Endothelial cell of umbilical vein (primary cell): Measurements from ENCODE around the gene PDLIM5. TPM values are rescaled to one million over a fixed set of nuclear protein-coding genes. Genes with fewer than 3 reads are reported as not detected.

Experiments used
- BruUV-seq: library from RNA; stranded (reverse); fragments of 400-500 nt; replicated peaks from 2 replicates; lab custom pipeline; 2021; lab: Mats Ljungman, UMichigan
- CTCF ChIA-PET: fragments of 300-600, 350-600 bp; sonication (Branson Sonifier 250); formaldehyde crosslinking; loops from one replicate; lab custom pipeline; 2021; ENCODE audit warnings: antibody characterized with exemption, inconsistent platforms; lab: Charles Lee
- POLR2A ChIA-PET: fragments of 300-600, 350-600 bp; sonication (Branson Sonifier 250); formaldehyde crosslinking; loops from one replicate; lab custom pipeline; 2021; ENCODE audit warnings: antibody characterized with exemption, inconsistent platforms; lab: Charles Lee
- DNase-seq: peaks from one replicate; pipeline ENCODE4 v3.0.0-alpha.2; 2011; ENCODE audit warnings: low read depth, low spot score
- FAIRE-seq: peaks from 2 replicates; lab custom pipeline; 2011; peaks lifted over from hg19 to GRCh38; lab: Jason Lieb, UNC
- H2AFZ ChIP-seq: 2 replicates; pipeline ENCODE4 v1.6.0; 2012; ENCODE audit warnings: low read depth, low read length, control low read depth, inconsistent platforms
- H3K27ac ChIP-seq: 2 replicates; pipeline ENCODE4 v1.5.1; 2011; ENCODE audit warnings: low read depth, mild to moderate bottlenecking, control low read depth, low read length, moderate library complexity; ENCODE audit not compliant: insufficient read depth
- H3K27me3 ChIP-seq, 2 experiments: 2 replicates each; pipeline versions ENCODE4 v1.6.0 to v1.6.1; 2011; ENCODE audit warnings: low read length in 2 of 2, mixed read lengths in 1 of 2; ENCODE audit not compliant: control insufficient read depth in 2 of 2, insufficient read depth in 2 of 2
- H3K36me3 ChIP-seq, 2 experiments: 2 replicates in 1 of 2; 3 replicates in 1 of 2; pipeline ENCODE4 v1.5.1; 2011; ENCODE audit warnings: low read length in 2 of 2, mild to moderate bottlenecking in 1 of 2, moderate library complexity in 1 of 2; ENCODE audit not compliant: control insufficient read depth in 2 of 2, insufficient read depth in 2 of 2; ENCODE audit errors: extremely low read depth in 1 of 2
- H3K4me1 ChIP-seq: 3 replicates; pipeline ENCODE4 v1.5.1; 2011; ENCODE audit warnings: mild to moderate bottlenecking, low read length; ENCODE audit not compliant: control insufficient read depth, insufficient read depth; ENCODE audit errors: extremely low read depth
- H3K4me2 ChIP-seq: 2 replicates; pipeline ENCODE4 v1.6.1; 2011; ENCODE audit warnings: low read length, control low read depth, mixed read lengths; ENCODE audit not compliant: insufficient read depth
- H3K4me3 ChIP-seq, 3 experiments: fragments of 200-600 bp in 1 of 3; sonication (generic), shearing (Covaris generic) in 1 of 3; replicated peaks in 1 of 3; 2 replicates each; pipeline ENCODE4 v1.5.1; 2011 to 2016; ENCODE audit warnings: control low read depth in 3 of 3, low read length in 3 of 3, mild to moderate bottlenecking in 2 of 3, inconsistent platforms in 1 of 3, low read depth in 1 of 3, moderate library complexity in 1 of 3; ENCODE audit not compliant: insufficient read depth in 1 of 3
- H3K79me2 ChIP-seq: 2 replicates; pipeline ENCODE4 v1.6.0; 2012; ENCODE audit warnings: low read length, inconsistent platforms; ENCODE audit not compliant: control insufficient read depth, insufficient read depth
- H3K9ac ChIP-seq: replicated peaks from 2 replicates; pipeline ENCODE3; 2011; ENCODE audit warnings: low read length, control low read depth; ENCODE audit not compliant: insufficient read depth; ENCODE audit errors: extremely low read depth
- H3K9me1 ChIP-seq: replicated peaks from 3 replicates; pipeline ENCODE4 v1.6.0; 2011; ENCODE audit warnings: mild to moderate bottlenecking, low read length; ENCODE audit not compliant: control insufficient read depth, insufficient read depth; ENCODE audit errors: extremely low read depth
- H3K9me3 ChIP-seq: replicated peaks from 2 replicates; pipeline ENCODE4 v1.5.1; 2012; ENCODE audit warnings: low read length, inconsistent platforms; ENCODE audit not compliant: control insufficient read depth, insufficient read depth
- H4K20me1 ChIP-seq: replicated peaks from 2 replicates; pipeline ENCODE3; 2011; ENCODE audit warnings: mild to moderate bottlenecking, low read length; ENCODE audit not compliant: control insufficient read depth, insufficient read depth; ENCODE audit errors: extremely low read depth
- EZH2 ChIP-seq: IDR thresholded peaks from 2 replicates; pipeline ENCODE4 v1.6.1; 2012; ENCODE audit warnings: borderline replicate concordance, low read depth, mild to moderate bottlenecking, moderate library complexity, low read length, inconsistent platforms; ENCODE audit not compliant: severe bottlenecking
- FOS ChIP-seq: IDR thresholded peaks from 2 replicates; pipeline ENCODE4 v1.6.1; 2011; ENCODE audit warnings: mild to moderate bottlenecking, low read length, moderate library complexity, borderline replicate concordance; ENCODE audit not compliant: insufficient read depth
- GATA2 ChIP-seq: IDR thresholded peaks from 2 replicates; pipeline ENCODE4 v1.7.0; 2011; ENCODE audit warnings: low read depth, mild to moderate bottlenecking, moderate library complexity, mixed read lengths, low read length; ENCODE audit not compliant: insufficient read length, insufficient read depth
- JUN ChIP-seq: IDR thresholded peaks from 2 replicates; pipeline ENCODE4 v1.6.1; 2011; ENCODE audit warnings: borderline replicate concordance, low read depth; ENCODE audit not compliant: insufficient read length, insufficient read depth
- MYC ChIP-seq: IDR thresholded peaks from one replicate; pipeline ENCODE4 v1.6.1; 2011; ENCODE audit warnings: mild to moderate bottlenecking, low read depth, low read length
- POLR2A ChIP-seq: IDR thresholded peaks from 2 replicates; pipeline ENCODE4 v1.6.1; 2012; ENCODE audit warnings: low read depth, mild to moderate bottlenecking, control low read depth, low read length
- POLR2AphosphoS5 ChIP-seq: IDR thresholded peaks from 2 replicates; pipeline ENCODE4 v1.6.1; 2012; ENCODE audit warnings: low read depth, mild to moderate bottlenecking, control low read depth, low read length, moderate library complexity; ENCODE audit not compliant: insufficient read depth
- dilution Hi-C: fragments of 300-500 bp; cut with MboI; formaldehyde crosslinking; loops from one replicate; pipeline ENCODE4 v1.15.0; 2019; ENCODE audit warnings: low sequenced_read_pairs; ENCODE audit not compliant: extremely low pct_ligation_motif_present
- intact Hi-C: fragments of 100-400 bp; cut with micrococcal nuclease; formaldehyde crosslinking; loops from one replicate; pipeline ENCODE4 v1.10.0; 2022
- polyA plus RNA-seq, 4 experiments: library from polyadenylated mRNA; depleted of rRNA in 3 of 4; stranded (reverse) in 3 of 4; unstranded in 1 of 4; fragments of >200 nt; gene quantifications; 2 replicates each; pipeline versions ENCODE4 v1.2.1 to v1.2.3, GENCODE V29; 2011 to 2012; ENCODE audit warnings: missing spikeins in 1 of 4
- total RNA-seq: library from RNA; stranded (reverse); gene quantifications from 2 replicates; pipeline ENCODE4 v1.2.3, GENCODE V29; 2021
- TF ChIP-seq, protein P1 (sequence below): IDR thresholded peaks from 2 replicates; pipeline ENCODE4 v1.6.1; 2011; ENCODE audit not compliant: insufficient read depth, insufficient read length
- TF ChIP-seq, protein P2 (sequence below), 2 donors: IDR thresholded peaks; 1 replicate in 1 of 2; 2 replicates in 1 of 2; pipeline ENCODE4 v1.5.1; 2011; ENCODE audit warnings: low read length in 2 of 2, mild to moderate bottlenecking in 2 of 2, moderate library complexity in 2 of 2, control low read depth in 1 of 2, inconsistent platforms in 1 of 2, low read depth in 1 of 2; ENCODE audit not compliant: insufficient read depth in 1 of 2; ENCODE audit errors: extremely low read depth in 1 of 2

PDLIM5 gene
- total and polyA plus RNA-seq, 2 donors (not counting 3 experiments of a cell fraction or from before 2014, with no cell fraction given) = 243 to 310 TPM

DNA sequence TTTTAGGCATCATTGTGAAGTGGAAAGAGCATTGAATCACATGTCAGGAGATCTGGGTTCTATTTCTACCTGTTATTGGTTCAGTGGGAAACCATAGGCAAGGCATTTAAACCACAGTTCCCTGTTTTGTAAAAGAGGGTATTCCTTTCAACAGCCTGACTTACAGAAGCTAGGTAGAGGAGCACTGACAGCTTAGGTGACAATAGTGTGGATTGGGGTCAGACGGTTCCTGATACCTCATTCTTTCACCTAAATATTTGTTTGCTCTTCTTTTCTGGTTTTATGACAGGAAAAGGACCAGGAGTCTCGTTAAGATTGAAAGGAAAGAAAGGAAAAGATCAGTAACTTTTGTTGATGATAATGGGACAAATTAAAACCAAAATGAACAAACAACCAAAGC lies 15.9 kb upstream of the PDLIM5 start:
- no peak overlapping the region for H3K27ac ChIP-seq
- BruUV-seq = no TSS peak
- peaks cover 9% of the 10 kb centered on the region for H3K4me1 ChIP-seq
- FAIRE-seq (no peak), DNase-seq (no peak)
- no peak overlapping the region for H3K4me3 ChIP-seq
- CTCF ChIA-PET = no interaction called here
- H4K20me1 ChIP-seq = no peaks in the 10 kb centered on the region
- no peaks in the 10 kb centered on the region for H3K9me3 ChIP-seq
- TF ChIP-seq, protein P1, sequence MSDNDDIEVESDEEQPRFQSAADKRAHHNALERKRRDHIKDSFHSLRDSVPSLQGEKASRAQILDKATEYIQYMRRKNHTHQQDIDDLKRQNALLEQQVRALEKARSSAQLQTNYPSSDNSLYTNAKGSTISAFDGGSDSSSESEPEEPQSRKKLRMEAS = no peak
- TF ChIP-seq FOS (no peak), EZH2 (no peak), POLR2AphosphoS5 (no peak), JUN (no peak), POLR2A (no peak), GATA2 (no peak)
- H3K79me2 ChIP-seq = no peaks in the 10 kb centered on the region
- intact Hi-C loops = no loop called here
- dilution Hi-C loops = no loop called here
- no peaks in the 10 kb centered on the region for H3K9me1 ChIP-seq
- no peak overlapping the region for H3K4me2 ChIP-seq
- no peaks in the 10 kb centered on the region for H3K36me3 ChIP-seq
- no peaks in the 10 kb centered on the region for H3K27me3 ChIP-seq
- H2AFZ ChIP-seq = no peak overlapping the region
- H3K9ac ChIP-seq = no peak overlapping the region
- POLR2A ChIA-PET = no interaction called here

DNA sequence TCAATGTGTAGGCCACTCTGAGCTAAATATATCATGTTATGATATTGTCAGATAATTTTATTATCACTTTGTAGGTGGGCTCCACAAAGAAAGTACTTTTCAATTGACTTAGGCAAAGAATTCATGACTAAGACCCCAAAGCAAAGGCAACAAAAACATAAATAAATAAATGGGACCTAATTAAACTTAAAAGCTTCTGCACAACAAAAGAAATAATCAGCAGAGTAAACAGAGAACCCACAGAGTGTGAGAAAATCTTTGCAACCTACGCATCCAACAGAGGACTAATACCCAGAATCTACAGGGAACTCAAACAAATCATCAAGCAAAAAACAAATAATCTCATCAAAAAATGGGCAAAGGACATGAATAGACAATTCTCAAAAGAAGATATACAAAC lies 15.2 kb upstream of the PDLIM5 start:
- Histone ChIP-seq H3K27me3 (no peaks in the 10 kb centered on the region), H3K4me2 (no peak overlapping the region), H3K36me3 (no peaks in the 10 kb centered on the region), H3K27ac (no peak overlapping the region), H2AFZ (no peak overlapping the region), H3K4me1 (peaks cover 9% of the 10 kb centered on the region), H3K9me1 (no peaks in the 10 kb centered on the region), H3K9ac (no peak overlapping the region), H4K20me1 (no peaks in the 10 kb centered on the region), H3K9me3 (no peaks in the 10 kb centered on the region), H3K79me2 (no peaks in the 10 kb centered on the region), H3K4me3 (no peak overlapping the region)
- no peak for DNase-seq
- TF ChIP-seq POLR2A (no peak), EZH2 (no peak), POLR2AphosphoS5 (no peak), GATA2 (no peak), MYC (no peak), FOS (no peak), JUN (no peak)
- TF ChIP-seq, protein P1 = no peak
- TF ChIP-seq, protein P2, sequence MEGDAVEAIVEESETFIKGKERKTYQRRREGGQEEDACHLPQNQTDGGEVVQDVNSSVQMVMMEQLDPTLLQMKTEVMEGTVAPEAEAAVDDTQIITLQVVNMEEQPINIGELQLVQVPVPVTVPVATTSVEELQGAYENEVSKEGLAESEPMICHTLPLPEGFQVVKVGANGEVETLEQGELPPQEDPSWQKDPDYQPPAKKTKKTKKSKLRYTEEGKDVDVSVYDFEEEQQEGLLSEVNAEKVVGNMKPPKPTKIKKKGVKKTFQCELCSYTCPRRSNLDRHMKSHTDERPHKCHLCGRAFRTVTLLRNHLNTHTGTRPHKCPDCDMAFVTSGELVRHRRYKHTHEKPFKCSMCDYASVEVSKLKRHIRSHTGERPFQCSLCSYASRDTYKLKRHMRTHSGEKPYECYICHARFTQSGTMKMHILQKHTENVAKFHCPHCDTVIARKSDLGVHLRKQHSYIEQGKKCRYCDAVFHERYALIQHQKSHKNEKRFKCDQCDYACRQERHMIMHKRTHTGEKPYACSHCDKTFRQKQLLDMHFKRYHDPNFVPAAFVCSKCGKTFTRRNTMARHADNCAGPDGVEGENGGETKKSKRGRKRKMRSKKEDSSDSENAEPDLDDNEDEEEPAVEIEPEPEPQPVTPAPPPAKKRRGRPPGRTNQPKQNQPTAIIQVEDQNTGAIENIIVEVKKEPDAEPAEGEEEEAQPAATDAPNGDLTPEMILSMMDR (IDR thresholded peaks at IDR 0.05; ENCODE audit: extremely low read depth in 1 of 2, insufficient read depth in 1 of 2, low read depth in 1 of 2, low read length in 2 of 2) = no peak
- dilution Hi-C loops (no loop called here), intact Hi-C loops (no loop called here)
- BruUV-seq = no TSS peak
- ChIA-PET POLR2A (no interaction called here), CTCF (no interaction called here)
- FAIRE-seq = no peak
